Hematopoietic multipotent progenitor cell treated with erythropoietin and hydrocortisone succinate and interleukin-3 and kit ligand, for 6 days (in vitro differentiated cells): ENCODE measurements around the gene LGALS9B.
"Not testable (repeated sequence)": the region's sequence is repeated elsewhere in the genome, so short reads cannot be mapped to it uniquely, and the experiment has no call there.

ENCODE experiments used
- DNase-seq: peaks from one replicate; pipeline ENCODE4 v3.0.0-alpha.2; 2015

The LGALS9B gene

DNA sequence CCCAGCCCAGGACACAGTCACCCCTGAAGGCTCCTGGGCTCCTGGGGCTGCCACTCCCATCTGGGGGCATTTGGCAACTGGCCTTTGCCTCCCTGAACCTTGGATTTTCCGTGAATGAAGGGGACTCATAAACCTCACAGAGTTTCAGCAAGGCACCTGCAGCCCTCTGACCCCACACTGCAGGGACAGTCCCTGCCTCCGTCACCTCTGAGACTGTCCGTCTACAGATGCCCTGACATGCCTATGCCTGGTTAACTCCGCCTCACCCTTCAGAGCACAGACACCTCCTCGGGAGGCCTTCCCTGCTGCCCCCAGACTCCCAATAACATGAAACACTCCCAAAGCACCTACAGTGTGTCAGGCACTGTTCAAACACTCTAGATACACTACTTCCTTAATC lies 786 bp downstream of the LGALS9B start:
- not testable (repeated sequence) for DNase-seq

DNA sequence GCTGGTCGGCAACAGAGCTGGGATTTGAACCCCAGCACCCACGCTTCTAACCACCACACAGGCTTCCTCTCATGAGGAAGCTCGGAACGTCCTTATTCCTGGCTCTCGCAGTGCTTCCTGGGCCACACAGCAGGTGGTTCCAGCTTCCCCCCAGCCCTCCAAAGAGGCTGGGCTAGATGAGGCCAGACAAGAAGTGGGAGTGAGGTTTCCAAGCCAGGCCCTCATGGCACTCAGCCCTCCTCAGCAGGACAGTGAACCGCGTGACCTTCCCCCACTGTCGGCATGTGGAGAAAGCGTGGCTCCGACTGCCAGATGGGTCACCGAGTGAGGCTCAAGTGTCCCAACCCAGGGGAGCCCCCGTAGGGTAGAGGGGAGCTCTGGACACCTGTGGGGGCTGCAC lies 1.8 kb downstream of the LGALS9B start:
- DNase-seq = not testable (repeated sequence)

DNA sequence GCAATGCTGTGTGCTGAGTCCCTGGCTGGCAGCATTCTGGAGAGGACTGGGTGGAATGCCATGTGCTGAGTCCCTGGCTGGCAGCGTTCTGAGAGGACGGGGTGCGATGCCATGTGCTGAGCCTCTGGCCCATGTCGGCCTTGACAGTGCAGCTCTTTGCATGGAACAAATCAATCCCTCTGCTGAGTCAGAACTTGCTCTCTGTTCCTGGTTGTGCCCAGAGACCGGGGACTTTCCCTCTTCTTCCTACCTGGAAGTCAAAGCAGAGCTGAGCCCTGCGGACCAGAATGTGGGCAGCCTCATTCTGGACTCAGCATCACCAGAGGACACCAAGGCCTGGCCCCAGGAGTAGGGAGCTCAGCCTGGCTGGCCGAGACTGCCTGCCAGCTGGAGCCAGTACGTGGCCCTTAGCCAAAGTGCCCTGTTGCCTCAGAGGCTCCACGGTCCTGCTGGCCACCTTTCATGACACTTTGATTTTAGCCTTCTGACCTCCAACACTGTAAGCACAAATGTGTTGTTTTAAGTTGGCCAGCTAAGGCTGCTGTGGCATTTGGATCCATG lies 2.4 kb downstream of the LGALS9B start:
- DNase-seq = not testable (repeated sequence)

DNA sequence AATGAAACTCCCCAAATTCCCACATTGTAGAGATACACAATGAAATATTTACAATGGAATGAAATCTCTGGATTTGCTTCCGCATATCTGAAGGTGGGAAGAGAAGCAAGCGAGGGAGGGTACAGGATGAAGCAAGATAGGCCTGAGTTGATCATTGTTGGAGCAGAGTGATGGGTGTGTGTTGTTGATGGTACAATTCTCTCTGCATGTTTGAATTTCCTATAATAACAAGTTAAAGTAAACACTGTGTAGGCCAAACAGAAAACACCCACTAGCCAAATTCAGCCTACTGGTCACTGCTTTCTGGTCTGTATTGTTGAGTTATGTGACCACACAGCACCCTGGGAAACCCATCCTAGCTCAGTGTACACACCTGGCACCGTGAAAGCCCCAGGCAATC lies 5.2 kb downstream of the LGALS9B start:
- DNase-seq = not testable (repeated sequence)

DNA sequence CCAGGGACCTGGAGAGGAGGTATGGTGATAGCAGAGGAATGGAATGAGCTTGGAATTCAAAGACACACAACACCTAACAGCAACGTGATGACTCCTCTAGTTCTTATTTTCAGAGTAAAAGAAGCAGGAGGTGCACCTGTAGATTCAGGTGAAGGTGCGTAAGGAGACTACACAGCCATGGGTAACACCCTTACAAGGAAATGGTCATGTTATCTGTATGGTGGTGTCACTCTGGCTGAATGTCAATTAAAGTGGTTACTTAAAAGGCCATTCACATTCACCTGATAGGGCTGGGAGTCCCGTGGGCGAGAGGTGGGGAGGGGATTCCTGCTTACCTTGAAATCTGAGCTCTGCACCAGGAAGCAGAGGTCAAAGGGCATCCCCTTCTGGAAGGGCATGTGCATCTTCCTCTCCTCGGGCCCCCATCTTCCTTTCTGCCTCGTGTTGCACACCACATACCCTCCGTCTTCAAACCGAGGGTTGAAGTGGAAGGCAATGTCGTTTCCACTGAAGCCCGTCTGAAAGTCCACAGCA lies 9.4 kb downstream of the LGALS9B start:
- DNase-seq = not testable (repeated sequence)

DNA sequence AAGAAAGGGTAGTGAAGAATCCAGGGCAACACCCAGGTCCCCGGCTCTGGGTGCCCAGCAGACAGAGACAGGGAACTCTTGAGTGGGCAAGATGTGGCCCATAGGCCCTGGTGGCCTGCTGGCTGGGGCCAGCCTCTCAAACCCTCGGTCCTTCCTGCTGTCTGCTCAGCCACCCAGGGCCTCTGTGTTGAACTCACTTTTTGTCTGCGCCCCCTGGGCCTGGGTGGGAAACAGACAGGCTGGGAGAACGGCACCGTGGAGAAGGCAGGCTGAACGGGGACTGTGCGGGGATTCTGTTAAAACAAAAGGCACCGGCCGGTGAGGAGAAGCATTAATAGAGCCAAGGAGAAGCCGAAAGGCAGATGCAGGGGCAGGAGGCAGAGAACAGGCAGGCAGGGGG lies 12.2 kb downstream of the LGALS9B start:
- not testable (repeated sequence) for DNase-seq

DNA sequence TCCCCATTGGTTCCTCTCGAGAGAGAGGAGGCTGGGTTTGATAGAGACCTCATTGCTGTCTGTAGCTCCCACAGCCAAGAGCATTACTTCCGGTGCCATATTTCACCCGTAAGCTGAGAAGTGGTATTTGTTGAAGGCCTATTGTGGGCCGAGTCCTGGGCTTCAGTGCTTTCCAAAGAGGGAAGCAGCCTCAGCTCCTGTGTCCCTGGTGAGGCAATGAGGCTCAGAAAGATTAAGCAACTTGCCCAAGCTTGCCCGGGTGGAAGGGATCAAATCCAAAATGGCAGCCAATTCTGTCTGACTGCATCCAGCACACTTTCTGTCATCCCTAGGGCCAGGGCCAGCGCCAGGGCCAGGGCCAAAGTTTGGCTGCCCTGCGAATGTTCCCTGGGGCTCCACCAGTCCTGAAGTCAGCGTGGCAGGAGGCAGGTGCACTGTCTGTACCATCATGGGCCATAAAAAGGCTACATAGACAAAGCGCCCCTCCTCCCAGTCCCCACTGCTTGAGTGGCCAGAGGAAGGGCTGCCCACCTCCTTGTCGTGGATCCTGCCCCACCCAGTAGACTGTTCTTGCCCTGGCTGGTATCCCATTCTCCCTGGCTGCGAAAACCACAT lies 13.4 kb downstream of the LGALS9B start:
- DNase-seq = not testable (repeated sequence)

DNA sequence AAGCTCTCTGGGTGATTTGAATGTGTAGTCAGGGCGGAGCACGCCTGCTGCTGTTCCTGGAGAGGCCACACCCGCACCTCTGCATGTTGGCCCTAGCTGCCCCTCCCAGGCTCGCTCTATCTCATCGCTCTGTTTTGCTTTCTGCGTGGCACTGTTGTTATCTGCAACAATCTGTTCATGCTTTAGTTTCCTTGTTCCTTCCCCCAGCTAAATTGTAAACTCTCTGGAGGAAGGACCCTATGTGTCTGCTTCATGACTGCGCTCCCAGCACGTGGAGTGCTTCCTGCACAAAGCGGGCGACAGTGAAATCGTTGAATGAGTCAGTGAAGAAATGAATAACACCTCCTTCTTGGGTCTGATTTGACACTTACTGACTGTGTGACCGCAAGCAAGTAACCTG lies 16.5 kb downstream of the LGALS9B start:
- not testable (repeated sequence) for DNase-seq

DNA sequence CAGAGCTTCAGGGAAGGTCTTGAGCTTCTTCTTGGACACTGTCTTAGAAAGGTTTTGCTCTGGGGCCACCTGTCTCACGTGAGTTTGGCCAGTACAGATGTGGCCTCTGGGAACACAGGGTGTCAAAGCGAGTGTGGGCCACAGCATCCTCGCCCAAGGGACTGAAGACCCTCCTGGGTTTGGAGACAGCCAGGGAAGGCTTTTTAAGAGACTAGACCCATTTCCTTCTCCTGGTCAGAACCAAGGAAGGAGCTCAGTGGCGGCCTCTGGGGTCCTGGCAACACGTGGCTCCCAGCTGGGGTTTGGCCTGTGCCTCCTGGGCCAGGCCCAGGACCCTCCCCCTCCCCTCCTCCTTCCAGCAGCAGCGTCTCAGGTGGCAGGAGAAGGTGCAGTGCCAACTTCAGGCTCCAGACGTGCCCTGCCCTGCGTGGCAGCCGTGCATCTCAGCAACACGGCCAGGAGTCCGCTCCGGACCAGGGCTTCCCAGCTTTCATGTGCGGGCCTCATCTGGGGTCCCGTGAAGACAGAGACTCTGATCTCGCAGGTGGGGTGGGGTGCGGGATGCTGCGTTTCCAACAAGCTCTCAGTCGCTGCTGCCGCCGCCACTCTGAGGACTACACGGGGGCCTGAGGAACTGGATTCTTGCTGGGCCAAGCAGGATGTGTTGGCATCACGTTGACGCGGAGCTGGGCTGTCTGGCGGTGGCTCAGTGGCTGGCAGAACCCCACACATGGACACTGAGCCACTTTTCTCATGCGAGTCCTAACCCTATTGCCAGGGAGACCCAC lies 19.6 kb downstream of the LGALS9B start:
- not testable (repeated sequence) for DNase-seq

DNA sequence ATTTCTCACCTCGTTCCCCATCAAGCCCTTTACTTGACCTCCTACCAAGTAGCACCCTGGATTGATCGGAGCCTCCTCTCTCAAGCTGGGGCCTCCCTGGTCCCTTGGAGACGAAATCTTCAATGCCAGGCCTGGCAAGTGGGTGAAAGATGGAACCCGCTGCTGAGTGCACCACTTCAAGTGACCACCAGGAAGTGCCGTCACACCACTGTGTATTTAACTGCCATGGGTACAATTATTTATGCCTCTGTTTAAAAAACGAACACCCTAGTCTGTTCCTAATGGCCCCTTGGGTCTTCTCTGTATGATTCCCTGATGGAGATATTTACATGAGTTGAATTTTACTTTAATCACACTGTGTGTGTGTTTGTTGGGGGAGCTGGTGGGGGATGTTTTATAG lies 20.4 kb downstream of the LGALS9B start:
- DNase-seq = not testable (repeated sequence)

DNA sequence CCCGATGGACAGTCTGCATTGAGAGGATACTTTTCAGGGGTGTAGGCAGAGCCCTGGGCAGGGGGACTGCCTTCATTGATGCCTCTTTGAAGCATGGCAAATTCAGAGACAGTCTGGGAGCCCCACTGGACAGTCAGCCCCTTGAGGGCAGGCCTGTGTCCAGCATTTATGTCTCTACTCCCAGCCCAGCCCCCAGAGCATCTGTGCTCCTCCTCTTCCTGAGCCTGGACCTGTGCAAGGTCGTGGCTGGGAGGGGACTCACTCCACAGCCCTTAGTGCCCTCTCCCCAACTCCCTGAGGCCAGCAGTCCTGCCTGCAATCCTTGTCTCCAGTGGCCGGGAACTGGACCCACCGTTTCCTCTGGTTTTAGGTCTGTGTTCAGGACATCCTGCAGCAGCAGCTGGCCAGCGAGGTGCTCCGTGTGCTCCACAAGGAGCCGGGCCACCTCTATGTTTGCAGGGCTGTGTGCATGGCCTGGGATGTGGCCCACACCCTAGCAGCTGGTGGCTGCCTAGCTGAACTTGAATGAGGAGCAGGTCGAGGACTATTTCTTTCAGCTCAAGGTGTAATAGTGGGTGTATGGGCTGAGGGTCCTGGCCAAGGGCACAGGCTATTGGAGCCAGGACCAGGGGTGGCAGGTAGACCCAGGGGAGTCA lies 22.6 kb downstream of the LGALS9B start:
- DNase-seq = not testable (repeated sequence)

DNA sequence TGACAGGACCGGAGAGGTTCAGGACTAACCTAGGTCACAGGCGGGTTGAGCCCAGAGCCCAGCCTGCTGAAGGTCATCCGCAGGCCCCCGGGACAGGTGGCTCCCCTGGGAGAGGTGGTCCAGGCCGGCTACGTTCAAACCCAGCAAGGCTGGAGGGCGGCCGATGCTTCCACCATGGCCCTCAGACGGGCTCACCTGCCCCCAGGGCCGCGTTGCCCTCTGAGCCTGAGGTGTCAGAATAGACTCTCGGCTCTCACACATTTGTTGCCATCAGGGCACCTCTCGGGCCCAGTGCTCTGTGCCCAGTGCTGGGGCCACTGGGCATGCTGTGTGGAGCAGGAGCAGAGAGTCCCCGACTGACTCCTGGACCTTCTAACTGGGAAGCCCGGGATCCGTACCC lies 23.2 kb downstream of the LGALS9B start:
- DNase-seq = not testable (repeated sequence)

DNA sequence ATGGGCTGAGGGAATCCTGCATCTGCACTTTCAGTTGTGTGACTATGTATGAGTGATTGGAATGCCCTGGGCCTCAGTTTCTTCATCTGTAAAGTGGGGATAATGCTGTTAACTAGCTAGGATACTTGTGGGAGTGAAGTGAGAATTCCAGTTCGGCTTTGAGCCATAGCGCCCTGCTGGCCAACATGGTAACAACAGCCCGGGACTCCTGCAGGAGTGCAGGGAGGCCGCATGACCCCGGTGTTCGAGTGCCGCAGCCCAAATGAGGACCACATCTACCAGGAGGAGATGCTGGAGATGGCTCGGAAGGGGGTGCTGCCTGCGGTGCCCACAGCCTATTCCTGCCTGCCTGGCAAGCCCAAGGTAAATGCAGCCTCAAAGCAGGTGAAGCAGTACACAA lies 23.7 kb downstream of the LGALS9B start:
- not testable (repeated sequence) for DNase-seq

DNA sequence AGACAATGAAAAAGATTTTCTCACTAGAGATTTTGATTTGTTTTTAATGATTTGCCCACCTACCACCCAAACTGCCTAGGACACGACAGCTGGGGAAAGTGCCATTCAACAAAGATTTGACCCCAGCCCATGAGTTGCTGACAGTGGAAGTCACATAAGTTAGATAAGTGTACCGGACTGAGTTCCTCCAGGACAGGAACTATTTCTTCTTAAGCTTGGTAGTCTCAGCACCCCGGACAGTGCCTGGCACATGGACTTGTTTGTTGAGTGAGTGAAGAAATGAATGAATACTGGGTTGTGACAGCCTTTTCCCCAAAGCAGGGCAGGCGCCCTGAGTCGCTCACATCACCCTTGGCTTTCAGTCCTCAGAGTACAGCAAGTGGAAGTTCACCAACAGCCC lies 26.7 kb downstream of the LGALS9B start:
- not testable (repeated sequence) for DNase-seq

DNA sequence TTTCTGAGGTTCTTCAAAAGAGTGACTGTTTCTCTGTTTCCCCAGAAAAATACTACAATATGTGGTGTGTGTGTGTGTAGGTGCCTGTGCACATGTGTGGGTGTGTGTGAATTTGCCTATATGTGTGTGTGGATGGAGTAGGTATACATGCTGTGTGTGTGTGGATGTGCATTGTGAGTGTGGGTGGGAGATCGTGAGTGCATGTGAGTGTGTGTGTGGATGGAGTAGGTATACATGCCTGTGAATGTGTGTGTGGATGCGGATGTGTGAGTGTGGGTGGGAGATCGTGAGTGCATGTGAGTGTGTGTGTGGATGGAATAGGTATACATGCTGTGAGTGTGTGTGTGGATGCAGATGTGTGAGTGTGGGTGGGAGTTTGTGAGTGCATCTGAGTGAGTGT lies 32.2 kb downstream of the LGALS9B start:
- not testable (repeated sequence) for DNase-seq

DNA sequence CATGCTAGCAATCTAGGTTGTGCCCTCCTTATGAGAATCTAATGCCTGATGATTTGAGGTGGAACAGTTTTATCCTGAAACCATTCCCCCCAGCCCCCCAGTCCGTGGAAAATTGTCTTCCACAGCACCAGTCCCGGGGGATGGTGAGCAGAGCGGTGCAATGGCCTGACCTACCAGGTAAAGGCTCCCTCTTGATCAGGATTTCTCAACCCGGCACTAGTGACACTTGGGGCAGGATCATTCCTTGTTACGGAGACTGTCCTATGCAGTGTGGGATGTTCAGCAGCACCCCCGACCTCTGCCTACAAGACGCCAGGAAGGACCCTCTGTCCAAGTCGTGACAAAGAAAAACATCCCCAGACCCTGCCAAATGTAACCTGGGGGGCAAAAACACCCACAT lies 34.0 kb downstream of the LGALS9B start:
- not testable (repeated sequence) for DNase-seq

DNA sequence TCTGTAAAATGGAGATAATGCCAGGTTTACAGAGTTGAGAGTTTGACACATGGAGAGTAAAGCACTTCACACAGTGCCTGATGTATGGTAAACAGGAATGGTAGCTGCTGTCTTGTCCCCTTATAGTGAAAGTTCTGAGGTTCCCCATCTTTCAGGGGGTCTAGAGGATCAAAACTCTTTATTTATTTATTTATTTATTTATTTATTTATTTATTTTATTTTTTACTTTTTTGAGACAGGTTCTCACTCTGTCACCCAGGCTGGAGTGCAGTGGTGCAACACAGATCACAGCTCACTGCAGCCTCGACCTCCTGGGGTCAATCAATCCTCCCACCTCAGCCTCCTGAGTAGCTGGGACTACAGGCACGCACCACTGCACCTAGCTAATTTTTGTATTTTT lies 40.1 kb downstream of the LGALS9B start:
- not testable (repeated sequence) for DNase-seq

DNA sequence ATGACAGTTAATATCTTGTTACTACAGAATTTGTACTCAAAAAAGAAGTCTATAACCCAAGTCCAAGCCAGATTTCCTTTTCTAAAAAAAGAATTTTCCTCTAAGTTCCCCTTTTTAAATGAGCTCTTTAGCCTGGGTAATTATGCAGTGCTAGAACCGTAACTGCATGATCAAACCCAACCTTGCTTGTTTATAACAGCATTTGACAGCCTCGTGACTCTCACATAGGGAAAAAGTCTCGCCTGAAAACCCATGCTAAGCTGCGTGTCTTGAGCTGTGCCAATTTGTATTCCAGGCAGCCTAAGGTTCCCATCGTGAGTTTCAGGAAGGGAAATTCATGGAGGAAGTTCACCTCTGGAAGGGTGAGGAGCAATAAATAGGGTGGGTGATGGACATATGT lies 44.5 kb downstream of the LGALS9B start:
- not testable (repeated sequence) for DNase-seq

DNA sequence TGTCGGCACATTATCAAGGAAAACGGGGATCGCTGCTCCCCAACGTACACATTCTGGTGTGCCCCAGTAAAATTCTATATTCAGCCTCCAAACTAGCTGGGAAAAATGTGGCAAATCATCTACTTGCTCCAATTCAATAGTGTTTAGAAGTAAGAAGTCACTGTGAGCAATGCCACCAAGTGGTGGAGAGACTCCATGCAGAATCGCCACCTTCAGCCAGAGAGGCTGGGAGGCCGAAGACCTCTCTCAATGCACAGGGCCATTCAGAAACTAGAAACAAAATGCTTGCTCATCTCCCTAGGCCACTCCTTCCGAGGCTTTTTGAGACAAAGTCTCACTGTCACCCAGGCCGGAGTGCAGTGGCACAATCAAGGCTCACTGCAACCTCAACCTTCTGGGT lies 48.5 kb downstream of the LGALS9B start:
- not testable (repeated sequence) for DNase-seq

DNA sequence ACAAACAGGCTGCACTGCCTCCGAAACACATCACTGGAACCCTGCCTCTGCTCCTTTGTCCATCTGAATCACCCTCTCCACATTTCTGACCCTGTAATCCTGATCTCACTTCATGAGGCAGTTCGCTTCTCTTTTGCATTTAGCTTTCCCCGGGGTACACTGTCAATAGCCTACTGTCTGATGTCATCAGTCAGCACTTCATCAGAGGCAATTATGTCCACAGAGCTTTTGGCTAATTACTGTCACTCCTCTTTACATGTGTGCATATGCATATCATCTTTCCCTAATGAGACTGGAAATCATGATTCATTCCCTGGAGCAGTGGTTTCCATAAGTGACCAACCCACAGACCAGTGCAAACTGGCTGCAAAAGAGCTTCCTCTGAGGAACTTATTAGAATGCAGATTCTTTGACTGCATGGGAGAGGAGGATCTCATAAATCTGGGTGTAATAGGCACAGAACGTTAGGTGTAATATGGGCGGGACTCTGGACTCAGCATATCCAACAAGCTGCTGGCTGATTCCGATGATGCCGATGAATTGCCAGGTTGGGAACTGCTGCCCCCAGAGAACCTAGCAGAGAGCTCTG lies 49.8 kb downstream of the LGALS9B start:
- not testable (repeated sequence) for DNase-seq

DNA sequence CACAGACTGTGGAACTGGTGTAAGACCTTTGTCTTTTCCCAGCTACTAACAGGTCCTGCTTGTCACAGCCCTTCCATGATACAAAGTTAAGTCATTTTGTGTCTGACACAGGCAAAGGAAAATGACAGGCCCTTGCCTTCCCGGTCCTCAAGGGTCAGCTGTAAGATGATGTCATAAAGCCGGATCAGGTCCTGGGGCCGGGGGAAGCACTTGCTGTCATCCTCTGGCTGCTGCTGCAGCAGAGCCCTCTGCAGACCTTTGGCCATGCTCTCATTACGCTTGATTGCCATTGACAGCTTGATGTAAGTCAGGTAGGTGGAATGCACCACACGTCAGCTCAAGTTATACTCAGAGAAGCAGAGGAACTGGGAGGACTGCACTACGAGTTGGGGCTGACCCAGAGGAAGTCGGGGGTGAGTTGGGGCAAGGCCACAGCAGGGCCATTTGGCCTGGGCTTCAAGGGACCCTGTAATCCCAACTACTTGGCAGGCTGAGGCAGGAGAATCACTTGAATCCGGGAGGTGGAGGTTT lies 50.9 kb downstream of the LGALS9B start:
- DNase-seq = not testable (repeated sequence)

DNA sequence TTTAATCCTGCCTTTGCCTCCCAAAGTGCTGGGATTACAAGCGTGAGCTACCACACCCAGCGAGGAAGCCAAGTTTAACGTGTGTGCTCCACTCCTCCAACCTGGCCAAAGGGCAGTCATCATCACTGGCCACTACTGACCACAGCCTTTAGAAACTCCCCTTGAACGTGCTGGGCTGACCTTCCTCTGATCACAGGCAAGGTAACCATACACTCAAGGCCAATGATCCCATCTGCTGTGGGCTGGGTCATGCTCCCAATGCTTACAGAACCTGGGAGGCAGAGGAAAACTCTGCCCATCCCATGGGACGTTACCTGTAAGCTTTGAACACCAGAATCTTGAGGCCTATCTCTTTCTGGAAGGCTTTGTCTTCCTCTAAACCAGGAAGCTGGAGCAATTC lies 51.9 kb downstream of the LGALS9B start:
- DNase-seq = not testable (repeated sequence)
